Stimulated activated CD4-positive, alpha-beta T cell treated with anti-CD3 and anti-CD28 coated beads, Interleukin-2, amount 100 ng/mL, for 24 hours (primary cell): ENCODE measurements around the gene TMEM17.

Experiments
- DNase-seq, 2 donors: peaks; one replicate each; pipeline ENCODE4 v3.0.0-alpha.2; 2020

Gene TMEM17

DNA sequence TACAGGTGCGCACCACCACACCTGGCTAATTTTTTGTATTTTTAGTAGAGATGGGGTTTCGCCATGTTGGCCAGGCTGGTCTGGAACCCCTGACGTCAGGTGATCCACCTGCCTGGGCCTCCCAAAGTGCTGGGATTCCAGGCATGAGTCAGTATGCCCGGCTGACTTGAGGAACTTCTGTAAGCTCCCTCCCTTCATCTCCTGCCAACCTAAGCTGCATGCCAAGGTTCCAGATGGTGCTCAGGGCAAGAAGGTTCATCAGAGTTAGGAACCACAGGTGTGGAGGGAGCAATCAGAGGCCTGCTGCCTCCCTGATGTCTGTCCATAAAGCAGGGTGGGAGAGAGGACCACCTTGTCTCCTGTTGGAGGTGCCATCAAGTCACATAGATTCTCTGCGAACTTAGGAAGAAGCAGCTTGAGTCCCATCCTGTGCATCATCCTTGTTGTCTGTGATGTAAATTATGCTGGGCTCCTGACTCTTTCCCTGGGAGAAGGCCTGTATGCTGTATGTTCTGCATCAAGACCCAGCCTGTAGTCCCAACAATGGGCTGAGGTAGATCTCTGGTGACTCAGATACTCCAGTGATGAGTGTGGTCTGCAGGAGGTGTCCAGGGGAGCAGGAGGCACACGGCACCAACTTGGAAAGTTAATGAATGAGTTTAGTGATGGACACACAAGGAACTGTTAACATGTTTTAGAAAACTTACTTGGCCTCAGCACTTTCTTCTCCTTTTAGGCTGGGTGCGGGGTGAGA lies 53.1 kb downstream of the TMEM17 start:
- DNase-seq: no peak

DNA sequence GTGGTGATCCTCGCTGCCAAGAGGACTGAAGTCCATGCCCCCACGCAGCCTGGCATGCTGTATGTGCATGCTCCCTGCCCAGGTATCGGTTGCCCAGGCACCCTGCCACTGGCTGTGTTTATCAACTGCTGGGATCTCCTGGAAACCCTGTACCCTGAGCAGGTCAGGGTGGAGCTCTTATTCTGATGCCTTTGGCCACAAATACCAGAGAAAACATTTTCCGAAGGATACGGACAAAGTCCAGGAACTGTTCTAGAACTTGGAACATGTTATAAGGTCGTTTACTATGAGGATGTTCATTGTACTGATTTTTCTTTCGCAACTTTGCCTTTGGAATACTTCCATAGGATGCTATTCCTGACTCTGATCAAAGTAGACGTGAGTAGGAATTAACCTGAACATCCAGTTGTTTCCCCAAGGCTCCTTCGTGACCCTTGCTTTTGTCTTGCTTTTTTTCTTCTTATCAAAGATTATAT lies 55.2 kb downstream of the TMEM17 start:
- no peak for DNase-seq
